GM13976 (cell line): ENCODE data around the gene CHCHD3.
A peak's percentile ranks its signal among the peaks of the same experiment; 100 is the strongest.

Source experiments
- DNase-seq: peaks from one replicate; pipeline ENCODE4 v3.0.0; 2012; ENCODE audit warnings: low spot score
- in situ Hi-C: fragments of 300-500 bp; cut with MboI; formaldehyde crosslinking; loops from one replicate; pipeline ENCODE4 v1.12.0; 2022; ENCODE audit warnings: low sequenced_read_pairs, mixed read lengths, inconsistent platforms; ENCODE audit not compliant: unreplicated experiment
- TF ChIP-seq, protein P1 (sequence below): IDR thresholded peaks from 2 replicates; pipeline ENCODE4 v1.5.1; 2012; ENCODE audit warnings: borderline replicate concordance, mild to moderate bottlenecking; ENCODE audit not compliant: insufficient read depth; ENCODE audit errors: extremely low read depth, missing control alignments, control extremely low read depth

CHCHD3 gene

GRCh38 chr7:133051066-133051465, 30.8 kb downstream of the CHCHD3 start:
- DNase-seq = peak; percentile 32
- TF ChIP-seq, protein P1, sequence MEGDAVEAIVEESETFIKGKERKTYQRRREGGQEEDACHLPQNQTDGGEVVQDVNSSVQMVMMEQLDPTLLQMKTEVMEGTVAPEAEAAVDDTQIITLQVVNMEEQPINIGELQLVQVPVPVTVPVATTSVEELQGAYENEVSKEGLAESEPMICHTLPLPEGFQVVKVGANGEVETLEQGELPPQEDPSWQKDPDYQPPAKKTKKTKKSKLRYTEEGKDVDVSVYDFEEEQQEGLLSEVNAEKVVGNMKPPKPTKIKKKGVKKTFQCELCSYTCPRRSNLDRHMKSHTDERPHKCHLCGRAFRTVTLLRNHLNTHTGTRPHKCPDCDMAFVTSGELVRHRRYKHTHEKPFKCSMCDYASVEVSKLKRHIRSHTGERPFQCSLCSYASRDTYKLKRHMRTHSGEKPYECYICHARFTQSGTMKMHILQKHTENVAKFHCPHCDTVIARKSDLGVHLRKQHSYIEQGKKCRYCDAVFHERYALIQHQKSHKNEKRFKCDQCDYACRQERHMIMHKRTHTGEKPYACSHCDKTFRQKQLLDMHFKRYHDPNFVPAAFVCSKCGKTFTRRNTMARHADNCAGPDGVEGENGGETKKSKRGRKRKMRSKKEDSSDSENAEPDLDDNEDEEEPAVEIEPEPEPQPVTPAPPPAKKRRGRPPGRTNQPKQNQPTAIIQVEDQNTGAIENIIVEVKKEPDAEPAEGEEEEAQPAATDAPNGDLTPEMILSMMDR = peak; percentile 34
- in situ Hi-C loops = no loop called here

DNA sequence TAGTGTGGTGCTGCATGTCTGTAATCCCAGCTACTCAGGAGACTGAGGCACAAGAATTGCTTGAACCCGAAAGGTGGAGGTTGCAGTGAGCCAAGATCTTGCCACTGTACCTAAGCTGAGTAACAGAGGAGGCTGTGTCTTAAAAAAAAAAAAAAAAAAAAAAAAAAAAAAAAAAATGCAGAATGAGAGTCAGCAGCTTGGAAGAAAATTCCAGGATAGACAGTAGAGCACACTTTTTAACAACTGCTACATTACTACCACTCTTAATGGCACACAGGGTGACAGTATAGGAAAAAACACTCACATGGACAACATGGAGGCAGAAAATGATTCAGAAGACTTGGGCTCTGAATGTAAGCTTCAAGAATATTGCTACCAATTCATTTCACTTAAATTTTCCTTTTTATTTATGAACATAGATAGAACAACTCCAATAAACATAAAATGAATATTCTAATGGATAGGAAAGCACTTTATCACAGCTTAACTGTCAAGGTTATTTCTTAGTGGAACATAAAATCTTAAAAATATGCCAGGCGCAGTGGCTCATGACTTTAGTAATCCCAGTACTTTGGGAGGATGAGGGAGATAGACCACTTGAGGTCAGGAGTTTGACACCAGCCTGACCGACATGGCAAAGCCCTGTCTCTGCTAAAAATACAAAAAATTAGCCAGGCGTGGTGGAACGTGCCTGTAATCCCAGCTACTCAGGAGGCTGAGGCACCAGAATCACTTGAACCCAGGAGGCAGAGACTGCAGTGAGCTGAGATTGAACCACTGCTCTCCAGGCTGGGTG, 31.5 kb downstream of the CHCHD3 start:
- TF ChIP-seq, protein P1 = no peak
- in situ Hi-C loops = no loop called here
- DNase-seq = no peak

- no peak for DNase-seq
- in situ Hi-C loops = no loop called here
- TF ChIP-seq, protein P1 = no peak
Observed at GRCh38 chr7:133048589-133048988, 33.3 kb downstream of the CHCHD3 start.

- in situ Hi-C loops = no loop called here
- TF ChIP-seq, protein P1 = no peak
- DNase-seq = no peak
Observed at GRCh38 chr7:133047321-133047720, 34.6 kb downstream of the CHCHD3 start.

DNA sequence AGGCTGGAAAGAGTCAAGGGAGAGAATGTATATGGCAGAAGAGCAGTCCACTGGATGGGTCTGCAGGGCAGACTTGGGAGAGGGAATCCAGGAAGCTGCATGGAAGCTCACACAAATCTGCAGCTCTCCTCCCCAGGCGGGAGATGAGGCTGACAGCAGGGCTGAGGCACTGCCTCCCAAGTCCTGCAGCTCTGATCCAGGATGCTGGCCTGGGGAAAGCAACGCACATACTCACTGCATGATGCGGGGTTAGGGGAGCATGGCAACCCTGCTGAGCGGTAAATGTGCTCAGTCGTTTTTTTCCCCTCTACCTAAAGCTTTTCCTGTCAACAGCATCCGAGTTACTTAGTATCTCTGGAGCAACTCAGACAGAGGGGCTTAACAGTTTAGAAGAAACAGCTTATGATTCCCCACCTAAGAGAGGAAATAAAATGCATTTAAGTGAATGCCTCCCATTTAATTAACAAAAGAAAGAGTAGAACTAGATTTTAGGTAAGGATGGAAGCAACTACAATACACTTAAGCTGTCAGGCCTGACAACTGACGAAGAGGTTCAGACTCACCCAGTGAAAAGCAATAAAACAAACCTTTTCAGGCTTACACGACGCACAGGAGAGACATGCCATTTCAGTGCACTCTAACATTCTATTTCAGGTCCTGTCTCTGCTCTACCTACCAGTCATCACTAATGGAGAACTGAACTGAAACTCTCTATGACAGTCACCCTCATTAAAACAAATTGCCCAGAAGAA, 37.0 kb downstream of the CHCHD3 start:
- DNase-seq = no peak
- in situ Hi-C loops = no loop called here
- TF ChIP-seq, protein P1 = no peak

DNA sequence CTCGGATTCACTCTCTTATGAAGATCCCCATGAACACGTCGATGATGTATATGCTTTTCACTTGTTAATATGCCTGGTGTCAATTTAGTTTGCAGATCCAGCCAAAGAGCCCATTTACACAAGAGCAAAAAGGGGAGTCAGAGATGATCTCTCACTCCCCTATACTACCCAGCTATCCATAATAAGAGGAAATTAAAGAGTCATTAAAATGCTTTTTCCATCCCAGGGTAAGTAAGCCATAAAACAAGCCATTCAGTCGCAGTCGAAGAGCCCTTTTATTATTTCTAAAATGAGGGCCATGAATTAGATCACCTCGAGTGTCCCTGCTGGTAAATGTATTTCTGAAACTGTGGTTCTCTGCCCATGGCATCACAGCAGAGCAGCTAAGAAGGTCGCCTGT, 41.2 kb downstream of the CHCHD3 start:
- in situ Hi-C loops = no loop called here
- no peak for DNase-seq
- TF ChIP-seq, protein P1 = no peak
